Measurements from ENCODE around the gene KCNMA1.

The KCNMA1 gene

DNA sequence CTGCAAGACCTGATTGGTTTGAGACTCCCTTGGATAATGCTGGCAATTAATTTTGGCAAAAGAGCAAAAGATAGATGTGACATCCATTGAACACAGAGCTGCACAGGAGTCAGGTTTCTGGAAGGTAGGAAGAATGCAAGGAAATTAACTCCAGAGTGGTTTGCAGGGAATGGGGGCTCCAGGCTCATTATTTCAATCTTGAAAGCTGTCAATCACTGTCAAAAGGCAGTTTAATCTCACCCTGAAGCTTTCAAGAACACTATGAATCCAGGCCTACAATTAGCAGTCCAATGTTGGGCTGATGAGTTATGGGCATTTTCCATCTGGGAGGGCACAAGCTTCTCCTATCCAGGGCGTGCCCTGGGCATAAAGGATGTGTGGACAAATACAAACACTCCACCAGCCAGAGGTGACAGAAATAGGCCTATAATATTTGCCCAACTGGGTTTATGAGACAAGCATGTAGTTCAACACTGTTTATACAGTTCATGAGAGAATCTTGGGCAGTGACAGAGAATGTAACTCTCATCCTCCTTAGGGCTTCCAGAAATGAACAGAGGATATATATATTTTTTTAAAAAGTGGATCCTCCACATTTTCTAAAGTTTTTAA is 80.5 kb downstream of the KCNMA1 start:
- no peak for DNase-seq (ENCODE audit: low spot score)

DNA sequence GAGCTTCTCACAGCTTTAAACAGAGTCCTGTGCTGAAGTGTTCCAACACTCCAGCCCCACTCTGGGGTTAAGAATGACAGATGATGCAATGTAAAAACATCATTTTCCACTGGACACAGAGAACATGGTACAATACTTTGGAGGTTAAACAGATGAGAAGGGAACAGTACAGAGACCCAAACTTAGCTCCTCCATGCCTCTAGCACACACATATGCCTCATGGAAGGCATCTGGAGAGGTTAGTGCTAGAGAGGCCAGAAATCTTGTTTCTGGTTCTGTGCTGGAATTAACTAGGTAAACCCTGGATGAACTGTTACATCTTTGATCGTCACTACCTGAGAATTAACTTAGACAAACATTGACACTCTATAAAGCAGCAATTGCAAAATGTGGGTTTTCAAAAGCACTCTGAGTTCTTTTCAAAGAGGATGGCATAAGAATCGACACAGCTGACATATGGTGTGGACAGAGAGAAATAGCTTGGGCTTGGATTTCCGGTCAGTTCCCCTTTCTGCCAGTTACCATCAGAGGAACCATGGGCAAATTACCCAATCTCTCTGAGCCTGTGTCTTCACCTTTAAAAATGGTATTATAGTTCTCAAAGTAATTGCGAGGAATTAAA is 81.9 kb downstream of the KCNMA1 start:
- DNase-seq (ENCODE audit: low spot score), result no peak

DNA sequence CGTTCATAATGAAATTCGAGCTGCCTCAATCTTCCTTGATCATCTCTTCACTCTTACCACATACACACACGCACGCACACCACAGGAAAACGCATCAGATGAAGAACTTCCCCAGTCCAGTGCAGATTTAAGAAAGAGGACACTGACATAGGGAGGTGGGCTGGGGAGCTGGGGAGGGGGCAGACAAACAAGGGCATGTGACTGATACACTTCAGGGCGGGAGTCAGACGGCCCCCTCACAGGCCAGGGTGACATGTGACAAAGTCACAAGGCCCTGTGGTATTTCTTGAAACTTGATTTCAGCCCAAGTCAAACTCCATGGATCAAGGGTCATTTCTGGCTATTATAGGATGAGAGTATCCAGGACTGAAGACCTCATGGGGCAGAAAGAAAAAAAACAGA is 82.6 kb downstream of the KCNMA1 start:
- no peak for DNase-seq (ENCODE audit: low spot score)

DNA sequence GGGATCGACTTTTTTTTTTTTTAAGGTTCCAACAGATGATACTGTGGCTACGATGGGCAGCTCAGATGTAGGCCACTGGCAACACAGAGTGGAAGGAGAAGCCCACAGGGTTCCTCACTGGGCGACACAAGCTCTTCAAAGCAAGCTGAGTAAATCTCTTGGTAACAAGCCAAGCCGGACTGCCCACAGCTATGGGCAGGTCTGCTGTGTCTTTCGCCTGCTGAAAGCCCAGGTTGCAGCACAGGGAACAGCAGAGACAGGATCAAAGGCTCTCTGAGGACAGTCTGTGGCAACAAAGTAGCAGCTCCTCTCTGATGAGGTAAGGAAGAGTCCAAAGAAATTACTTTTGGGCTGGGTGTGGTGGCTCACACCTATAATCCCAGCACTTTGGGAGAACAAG is 83.6 kb downstream of the KCNMA1 start:
- DNase-seq (ENCODE audit: low spot score), result no peak

DNA sequence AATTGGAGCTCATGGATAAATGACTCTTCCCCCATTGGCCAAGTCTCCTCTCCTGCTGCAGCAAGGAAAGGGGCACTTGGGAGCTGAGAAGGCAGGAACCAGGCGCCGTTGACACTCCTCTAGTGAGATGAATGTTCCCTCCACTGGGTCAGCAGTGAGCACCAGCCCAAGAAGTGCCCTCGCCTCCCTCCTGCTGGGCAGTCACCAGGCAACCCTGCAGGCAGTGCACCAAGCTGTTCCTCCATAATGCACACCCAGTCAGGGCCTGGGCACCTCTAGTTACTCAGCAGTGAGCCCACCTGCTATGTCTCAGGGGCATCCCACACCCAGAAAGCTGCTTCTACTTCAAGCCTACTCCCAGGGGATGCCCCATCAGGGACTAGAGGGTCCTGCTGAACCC is 84.3 kb downstream of the KCNMA1 start:
- no peak for DNase-seq (ENCODE audit: low spot score)

DNA sequence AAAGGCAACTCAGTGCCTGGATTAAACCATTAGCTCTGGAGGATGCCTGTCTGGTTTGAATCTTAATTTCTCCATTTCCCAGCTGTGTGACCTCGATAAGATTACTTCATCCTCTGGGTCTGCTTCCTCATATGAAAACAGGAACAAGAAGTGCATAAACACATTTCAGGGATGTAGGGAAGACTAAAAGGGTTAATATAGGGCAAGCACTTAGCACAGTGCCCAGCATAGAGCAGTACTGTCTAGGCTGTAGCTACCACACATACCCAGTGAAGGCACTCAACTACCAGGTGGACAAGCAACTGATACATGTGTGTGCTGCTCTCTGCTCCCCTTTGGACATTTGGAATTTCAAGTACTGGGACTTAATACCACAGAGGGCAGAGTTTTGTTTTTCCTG is 85.4 kb downstream of the KCNMA1 start:
- no peak for DNase-seq (ENCODE audit: low spot score)

DNA sequence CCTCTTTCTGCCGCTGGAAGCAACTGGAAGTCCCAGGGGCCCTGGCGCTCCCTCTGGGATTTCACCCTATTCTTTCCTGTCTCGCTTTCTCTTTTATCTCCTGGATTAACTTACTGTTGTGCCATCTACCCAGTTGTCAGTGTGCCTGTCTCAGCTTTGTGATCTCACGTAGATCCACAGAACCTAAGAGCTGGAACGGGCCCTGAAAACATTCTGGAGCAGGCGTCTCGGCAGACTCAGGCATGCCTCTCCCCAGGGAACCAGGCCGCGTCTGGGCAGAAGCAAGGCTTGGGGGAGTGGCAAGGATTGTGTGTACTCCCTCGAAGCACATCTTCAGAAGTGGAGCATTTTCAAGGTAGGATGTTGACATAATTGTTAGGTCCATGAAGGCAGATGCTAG is 87.2 kb downstream of the KCNMA1 start:
- no peak for DNase-seq (ENCODE audit: low spot score)

DNA sequence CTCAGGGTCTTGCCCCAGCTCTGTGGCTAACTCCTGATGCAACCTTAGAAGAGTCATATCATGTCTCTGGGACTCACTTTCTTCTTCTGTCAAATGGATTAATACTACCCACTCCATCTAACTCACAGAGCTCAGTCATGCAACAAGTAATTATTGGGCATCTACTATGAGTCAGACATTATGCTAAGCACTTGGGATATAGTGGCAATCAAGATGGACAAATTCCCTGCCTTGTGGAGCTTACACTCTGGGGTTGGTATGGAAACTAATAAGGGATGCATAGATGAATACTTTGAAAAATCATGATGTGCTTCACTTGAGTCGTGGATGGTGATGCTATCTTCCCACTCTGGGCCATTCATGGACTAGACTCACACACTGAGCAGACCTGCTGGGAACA is 88.9 kb downstream of the KCNMA1 start:
- DNase-seq (ENCODE audit: low spot score), result no peak

DNA sequence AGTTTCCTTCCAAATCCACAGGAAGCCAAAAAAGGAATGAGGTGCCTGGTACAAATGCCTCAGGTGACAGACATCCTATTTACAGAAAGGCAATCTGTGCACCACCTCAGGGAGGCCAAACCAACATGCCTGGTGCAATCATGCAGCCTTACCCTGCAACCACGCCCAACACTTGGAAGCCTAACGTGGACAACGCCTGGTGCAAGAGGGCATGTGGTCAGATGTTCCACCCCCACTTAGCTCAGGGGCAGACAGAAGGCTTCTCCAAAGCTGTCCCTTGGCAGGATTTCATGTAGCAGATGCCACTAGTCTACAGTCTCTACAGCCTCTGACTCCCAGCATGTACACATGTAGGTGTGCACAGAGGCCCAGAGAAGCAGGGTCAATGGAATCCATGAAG is 89.5 kb downstream of the KCNMA1 start:
- no peak for DNase-seq (ENCODE audit: low spot score)

DNA sequence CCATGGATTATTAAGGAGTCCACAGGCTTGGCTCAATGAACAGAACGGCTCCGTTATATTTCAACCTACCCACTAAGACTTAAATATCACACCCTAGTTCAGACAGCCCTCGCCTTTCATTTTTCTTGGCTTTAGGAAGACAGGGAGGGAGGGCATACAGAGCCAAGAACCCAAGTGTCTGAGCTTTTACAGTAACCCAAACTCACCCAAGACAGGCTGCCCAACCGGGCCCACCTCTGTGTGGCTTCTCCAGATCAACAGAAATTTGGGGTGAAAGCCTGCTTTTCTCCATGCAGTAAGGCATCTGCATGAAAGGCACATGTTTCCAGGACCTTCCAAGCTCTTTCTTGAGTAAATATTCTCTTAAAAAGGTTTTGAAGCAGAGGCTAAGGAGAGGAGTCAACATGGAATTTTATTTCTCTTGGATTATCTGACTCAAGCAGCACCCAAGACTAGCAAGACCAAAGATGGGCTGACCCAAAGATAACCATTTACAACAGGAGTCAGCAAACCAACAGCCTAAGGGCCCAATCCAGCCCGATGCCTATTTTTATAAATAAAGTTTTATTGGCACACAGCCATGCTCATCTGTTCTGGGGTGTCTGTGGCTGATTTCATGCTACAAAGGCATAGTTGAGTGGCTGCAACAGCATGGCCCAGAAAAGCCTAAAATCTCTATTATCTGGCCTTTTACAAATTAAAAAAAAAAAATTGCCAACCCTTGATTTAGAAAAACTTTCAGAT is 90.1 kb downstream of the KCNMA1 start:
- DNase-seq (ENCODE audit: low spot score), result no peak

DNA sequence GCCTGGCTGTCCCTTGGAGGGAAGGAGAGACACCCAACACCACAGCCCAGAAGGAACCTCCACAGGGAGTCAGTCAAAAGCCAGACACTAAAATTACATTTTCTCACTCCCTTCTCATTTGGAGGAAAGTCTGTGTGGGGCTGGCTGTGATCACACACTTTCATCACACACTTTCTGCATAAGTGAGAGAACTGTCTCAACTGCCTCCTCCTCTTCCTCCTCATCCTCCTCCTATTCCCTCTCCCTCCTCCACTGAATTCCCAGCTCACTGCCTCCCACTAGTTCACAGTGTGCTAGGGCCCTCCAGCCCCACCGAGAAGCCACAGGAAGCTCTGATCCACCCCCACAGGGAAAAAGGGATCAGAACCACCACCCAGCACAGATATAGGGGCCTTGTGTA is 91.6 kb downstream of the KCNMA1 start:
- no peak for DNase-seq (ENCODE audit: low spot score)

DNA sequence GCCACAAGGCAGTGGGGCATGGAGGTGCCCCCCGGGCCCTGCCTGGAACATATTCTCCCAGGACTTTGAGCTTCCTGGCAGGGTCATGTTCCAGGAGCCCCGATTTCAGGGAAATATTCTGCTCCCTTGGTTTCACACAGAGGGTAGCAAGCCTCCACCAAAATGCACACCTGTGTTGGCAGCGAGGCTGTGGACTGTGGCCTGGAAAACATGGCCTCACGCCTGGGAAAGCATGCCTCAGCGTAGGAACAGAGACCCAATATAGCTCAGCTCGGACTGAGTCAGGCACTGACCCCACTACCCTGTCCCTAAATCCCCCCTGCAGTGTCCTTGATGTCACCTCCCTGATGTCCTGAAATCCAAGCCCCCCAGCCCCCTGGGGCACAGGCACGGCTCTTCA is 92.0 kb downstream of the KCNMA1 start:
- DNase-seq (ENCODE audit: low spot score), result no peak

DNA sequence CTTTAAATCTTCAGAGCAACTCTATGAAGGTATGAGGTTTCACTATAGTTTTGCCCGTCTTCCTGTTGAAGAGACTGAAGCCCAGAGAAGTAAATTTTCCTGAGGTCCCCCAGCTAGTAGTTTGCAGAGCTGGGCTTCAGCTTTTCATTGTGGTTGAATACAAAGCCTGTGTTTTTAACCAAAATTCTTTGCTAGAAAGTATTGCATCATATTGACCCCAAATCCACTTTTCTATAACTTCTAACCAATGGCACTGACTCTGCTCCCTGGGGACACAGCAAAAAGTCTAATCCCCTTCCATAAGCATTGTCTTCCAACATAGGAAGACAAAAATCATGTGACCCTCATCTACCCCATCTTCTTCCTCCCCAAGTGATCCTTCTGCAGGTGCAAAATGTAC is 93.0 kb downstream of the KCNMA1 start:
- no peak for DNase-seq (ENCODE audit: low spot score)

DNA sequence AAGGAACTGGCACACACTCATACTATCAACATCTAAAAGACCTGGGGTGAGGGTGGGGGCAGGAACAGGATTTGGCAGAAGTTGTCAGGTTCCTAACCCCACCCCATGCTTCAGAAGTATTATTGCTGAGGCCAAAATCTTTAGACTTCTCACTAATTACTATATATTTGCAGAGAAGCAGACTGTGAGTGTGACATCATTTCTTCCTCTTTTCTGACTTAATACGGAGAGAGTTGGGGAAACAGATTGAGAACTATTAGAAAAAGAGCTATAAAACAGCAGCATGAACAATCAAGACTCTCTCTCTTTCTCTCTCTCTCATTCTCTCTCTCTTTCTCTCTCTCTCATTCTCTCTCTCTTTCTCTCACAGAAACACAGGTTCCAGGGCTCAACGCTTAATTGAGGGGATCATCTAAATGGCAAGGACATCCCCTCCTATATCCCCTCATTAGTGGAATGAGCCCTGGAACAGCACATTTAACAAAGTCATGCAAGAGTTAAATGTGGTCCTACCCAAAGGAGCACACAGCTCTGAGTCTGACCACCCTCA is 94.8 kb downstream of the KCNMA1 start:
- DNase-seq (ENCODE audit: low spot score), result no peak

DNA sequence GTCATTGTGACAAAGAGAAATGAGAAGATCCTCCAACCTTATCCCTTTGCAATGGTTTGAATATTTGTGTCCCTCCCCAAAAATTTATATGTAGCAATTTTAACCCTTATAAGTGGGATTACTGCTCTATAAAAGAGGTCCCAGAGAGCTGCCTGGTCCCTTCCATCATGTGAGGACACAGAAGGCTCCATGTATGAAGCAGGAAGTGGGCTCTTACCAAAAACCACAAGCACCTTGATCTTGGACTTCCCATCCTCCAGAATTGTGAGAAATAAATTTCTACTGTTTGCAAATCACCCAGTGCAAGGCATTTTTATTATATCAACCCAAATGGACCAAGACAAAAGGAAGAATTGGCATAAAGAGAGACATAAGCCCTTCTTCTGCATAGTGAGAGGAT is 95.7 kb downstream of the KCNMA1 start:
- no peak for DNase-seq (ENCODE audit: low spot score)

DNA sequence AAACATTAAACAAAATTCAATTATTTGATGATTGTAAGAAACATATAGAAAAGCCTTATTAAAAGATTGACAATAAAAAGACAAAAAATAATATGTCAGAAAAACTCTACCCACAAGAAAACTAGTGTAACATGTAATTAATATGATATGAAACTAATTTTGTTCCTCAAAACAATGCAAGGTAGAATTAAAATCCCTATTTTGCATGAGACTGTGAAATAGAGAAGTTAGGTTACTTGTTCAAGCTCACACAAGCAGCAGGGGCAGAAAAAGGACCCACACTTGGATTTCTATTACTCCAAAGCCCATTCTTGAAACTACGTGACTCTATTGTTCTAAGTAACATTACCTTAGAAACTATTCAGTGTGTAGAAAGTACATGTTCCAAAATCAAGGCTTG is 96.4 kb downstream of the KCNMA1 start:
- DNase-seq (ENCODE audit: low spot score), result no peak

DNA sequence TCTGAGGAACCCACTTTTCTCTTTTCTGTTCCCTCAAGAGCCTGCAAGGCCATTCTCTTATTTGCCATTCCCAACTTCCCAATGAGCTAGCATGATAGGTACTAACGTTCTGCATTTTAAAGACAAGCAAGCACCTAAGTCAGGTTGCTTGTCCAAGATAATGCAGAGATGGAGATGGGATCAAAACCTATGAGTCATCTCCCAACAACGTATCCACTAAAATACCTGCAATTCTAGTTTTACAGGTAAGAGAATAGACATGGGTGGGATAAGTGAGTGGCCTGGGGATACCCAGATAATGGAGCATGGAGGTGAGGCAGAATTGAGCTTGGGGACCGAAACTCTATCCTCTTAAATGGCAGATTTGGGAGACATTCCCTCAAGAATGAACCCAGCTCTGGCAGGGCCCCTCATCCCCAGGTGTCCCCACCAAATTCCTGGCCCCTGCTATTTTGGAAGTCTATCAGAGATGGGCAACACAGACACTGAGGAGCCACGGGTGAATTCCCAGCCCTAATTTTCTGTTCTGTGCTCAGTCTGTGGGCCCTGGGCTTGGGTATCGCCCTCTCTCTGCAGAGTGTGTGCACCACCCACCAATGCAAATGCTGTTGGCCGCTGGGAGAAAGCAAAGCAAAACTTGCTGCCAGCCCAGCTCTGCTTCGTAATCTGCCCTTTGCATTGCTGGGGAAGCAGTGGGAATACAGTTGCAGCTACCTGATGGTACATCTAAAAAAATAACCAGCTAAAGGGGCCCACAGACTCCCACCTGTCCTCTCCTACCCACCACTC is 98.3 kb downstream of the KCNMA1 start:
- no peak for DNase-seq (ENCODE audit: low spot score)

DNA sequence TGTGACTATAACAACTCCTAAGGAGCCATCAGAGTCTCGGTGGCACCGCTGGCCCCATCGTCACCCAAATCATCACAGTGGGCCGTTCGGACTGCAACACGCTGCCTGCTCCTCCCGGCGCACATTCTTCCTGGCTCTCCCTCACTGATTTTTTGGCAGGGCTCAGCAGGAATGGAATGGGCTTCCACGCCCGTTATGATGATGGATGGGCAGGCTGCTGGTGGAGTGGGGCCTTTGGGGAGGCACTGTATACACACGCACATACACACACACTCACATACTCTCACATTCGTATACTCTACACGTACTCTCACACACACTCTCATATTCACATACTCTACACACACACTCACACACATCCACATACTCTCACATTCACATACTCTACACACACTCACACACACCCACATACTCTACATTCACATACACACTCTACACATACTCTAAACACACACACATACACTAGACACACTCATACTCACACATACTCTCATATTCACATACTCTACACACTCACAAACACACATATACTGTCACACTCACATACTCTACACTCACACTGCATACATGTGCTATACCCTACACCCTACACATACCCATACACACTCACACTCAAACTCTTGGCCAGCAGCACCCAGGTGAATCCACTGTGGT is 99.8 kb downstream of the KCNMA1 start:
- DNase-seq (ENCODE audit: low spot score), result no peak

DNA sequence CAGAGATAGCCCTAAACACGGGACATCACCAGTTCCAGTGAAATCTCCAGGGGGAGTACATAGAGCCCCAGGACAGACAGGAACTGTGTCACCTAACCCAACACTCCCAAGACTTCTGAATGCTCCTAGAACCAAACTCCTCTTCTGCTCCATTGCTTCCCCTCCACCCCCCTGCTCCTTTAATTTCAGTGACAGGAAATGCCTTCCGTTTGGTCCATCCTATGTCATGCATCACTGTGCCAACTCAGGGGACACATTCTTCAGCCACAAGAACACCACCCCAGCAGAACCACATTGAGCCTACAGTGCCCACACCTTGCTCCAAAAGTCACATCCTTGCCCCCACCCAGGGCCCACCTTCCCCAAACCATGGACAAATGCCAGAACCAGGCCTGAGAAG is 100.5 kb downstream of the KCNMA1 start:
- no peak for DNase-seq (ENCODE audit: low spot score)

DNA sequence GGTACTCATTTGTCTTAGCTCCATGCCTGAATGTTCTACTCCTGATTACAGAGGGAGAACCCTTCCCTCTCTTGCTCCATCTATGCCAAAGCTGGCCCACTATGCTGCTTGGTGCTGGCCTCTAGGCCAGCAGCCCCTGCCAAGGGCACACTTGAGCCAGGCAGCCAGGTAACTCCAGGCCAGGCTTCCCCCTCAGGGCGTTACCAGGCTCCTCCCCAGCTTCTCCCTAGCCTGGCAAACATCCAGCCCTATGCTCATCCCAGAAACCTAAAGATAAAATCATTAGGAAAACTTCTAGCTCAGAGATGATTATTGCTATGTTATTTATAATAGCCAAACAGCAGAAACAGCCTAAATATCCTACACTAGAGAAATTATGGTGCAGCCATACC is 103.7 kb downstream of the KCNMA1 start:
- no peak for DNase-seq (ENCODE audit: low spot score)

DNA sequence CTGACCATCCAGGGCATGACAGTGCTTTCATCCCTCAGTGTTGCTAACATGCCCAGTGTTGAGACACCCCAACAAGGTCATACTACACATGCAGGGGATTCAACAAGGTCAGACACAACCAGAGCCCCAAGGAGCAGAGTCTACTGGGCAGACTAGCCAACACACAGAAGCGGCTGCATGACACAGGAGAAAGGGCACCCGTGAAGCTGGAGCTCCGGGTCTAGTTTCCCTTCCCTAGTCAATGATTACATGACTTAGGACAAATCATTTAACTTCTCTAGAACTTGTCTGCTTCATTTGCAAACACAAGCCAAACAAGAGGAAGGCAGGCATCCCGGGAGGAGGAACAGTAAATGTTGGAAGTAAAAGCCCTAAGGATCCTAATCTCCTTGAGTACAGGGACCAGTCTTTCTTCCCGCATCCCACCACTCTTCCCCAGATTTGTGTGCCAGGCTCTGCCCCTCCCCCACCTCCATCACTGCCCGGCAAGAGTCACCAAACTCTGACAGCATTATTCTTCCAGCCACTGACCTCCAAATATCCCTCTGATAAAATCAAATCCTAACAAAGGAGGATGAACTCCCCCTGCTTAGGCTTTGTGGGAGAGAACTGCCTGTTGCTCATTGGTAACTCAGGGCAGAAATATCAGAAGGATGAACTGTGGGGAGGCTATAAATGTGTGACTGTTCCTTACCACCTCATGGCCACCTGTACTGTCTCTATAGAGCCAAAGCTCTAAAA is 104.3 kb downstream of the KCNMA1 start:
- no peak for DNase-seq (ENCODE audit: low spot score)

Measured in left forelimb (tissue), 1 donor.